ENCODE results near the gene TLDC2. TPM values are rescaled to one million over a fixed set of nuclear protein-coding genes. Genes with fewer than 3 reads are reported as not detected.

Gene TLDC2
- polyA plus RNA-seq, 3 donors: not detected

GRCh38 chr20:36881888-36882287, 6.0 kb downstream of the TLDC2 start:
- H3K4me1 Mint-ChIP-seq: peaks cover 15% of the 10 kb centered on the region
- peaks cover 2 to 6% (median 3%) of the 10 kb centered on the region in 3 donors for H3K27me3 Mint-ChIP-seq (ENCODE audit: low read depth in 3 of 3)
- Histone ChIP-seq H3K9ac (ENCODE audit: insufficient read depth, low read length, poor library complexity, severe bottlenecking) (no peak overlapping the region), H3K4me1 (ENCODE audit: control insufficient read depth in 1 of 2, insufficient read depth in 2 of 2, low read length in 2 of 2) (peaks cover 9% of the 10 kb centered on the region in 2 donors), H3K9me3 (replicated peaks in 1 of 2; ENCODE audit: control insufficient read depth in 1 of 2, insufficient read depth in 1 of 2, low read length in 2 of 2) (no peaks in the 10 kb centered on the region), H3K27me3 (ENCODE audit: control insufficient read depth in 2 of 2, insufficient read depth in 2 of 2, low read length in 2 of 2) (no peaks in the 10 kb centered on the region), H3K79me2 (ENCODE audit: insufficient read depth, low read length) (no peaks in the 10 kb centered on the region), H2AFZ (ENCODE audit: insufficient read depth, low read depth, low read length, poor library complexity, severe bottlenecking) (no peak overlapping the region), H4K20me1 (ENCODE audit: insufficient read depth, low read length) (peaks cover 22% of the 10 kb centered on the region), H3K4me3 (replicated peaks in 1 of 3; ENCODE audit: low read depth in 2 of 3, low read length in 3 of 3) (no peak overlapping the region), H3K36me3 (replicated peaks in 1 of 2; ENCODE audit: control insufficient read depth in 1 of 2, insufficient read depth in 2 of 2, low read length in 2 of 2) (peaks cover 0 to 7% of the 10 kb centered on the region in 2 donors), H3K27ac (ENCODE audit: low read depth in 1 of 2, low read length in 2 of 2) (no peak overlapping the region), H3K4me2 (replicated peaks; ENCODE audit: extremely low read depth, low read length, poor library complexity, severe bottlenecking) (no peak overlapping the region)
- DNase-seq: no peak
- no peak overlapping the region for H3K27ac Mint-ChIP-seq
- intact Hi-C loops (cut with micrococcal nuclease): loop anchor here in 1 of 2 donors (10.0 kb wide), 1 partner anchor 337 kb away; the partner anchor contains the start of gene MYL9
- TF ChIP-seq CTCF (IDR thresholded peaks at IDR 0.05): no peak
- 95% methylated on average over 3 of the region's 4 CpGs for WGBS (ENCODE audit: insufficient coverage)
- peaks cover 16 to 32% of the 10 kb centered on the region in 2 donors for H3K36me3 Mint-ChIP-seq
- H3K9me3 Mint-ChIP-seq: no peaks in the 10 kb centered on the region
- H3K4me3 Mint-ChIP-seq: no peak overlapping the region

DNA sequence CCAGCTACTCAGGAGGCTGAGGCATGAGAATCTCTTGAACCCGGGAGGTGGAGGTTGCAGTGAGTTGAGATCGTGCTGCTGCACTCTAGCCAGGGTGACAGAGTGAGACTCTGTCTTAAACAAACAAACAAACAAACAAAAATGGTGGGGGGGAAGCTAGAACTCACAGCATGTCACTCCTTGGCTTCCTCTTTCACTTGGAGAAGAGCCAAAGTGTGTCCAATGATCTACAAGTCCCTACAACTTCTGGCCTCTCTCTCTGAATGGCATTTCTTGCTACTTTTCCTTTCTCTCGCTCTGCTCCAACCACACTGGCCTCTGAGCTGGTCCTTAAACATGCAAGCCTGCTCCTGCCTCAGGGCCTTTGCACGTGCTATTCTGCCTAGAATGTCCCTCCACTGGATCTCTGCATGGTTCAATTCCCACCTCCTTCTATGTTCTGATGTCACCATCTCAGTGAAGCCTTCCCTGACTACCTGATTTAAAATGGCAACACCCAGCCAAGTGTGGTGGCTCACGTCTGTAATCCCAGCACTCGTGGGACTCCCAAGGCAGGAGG, 8.1 kb downstream of the TLDC2 start:
- Histone ChIP-seq H3K4me3 (replicated peaks in 1 of 3; ENCODE audit: low read depth in 2 of 3, low read length in 3 of 3) (no peak overlapping the region), H4K20me1 (ENCODE audit: insufficient read depth, low read length) (peaks cover 43% of the 10 kb centered on the region), H3K9me3 (replicated peaks in 1 of 2; ENCODE audit: control insufficient read depth in 1 of 2, insufficient read depth in 1 of 2, low read length in 2 of 2) (no peaks in the 10 kb centered on the region), H3K27ac (ENCODE audit: low read depth in 1 of 2, low read length in 2 of 2) (peak overlapping the region; percentile 13 to 58), H3K9ac (ENCODE audit: insufficient read depth, low read length, poor library complexity, severe bottlenecking) (no peak overlapping the region), H2AFZ (ENCODE audit: insufficient read depth, low read depth, low read length, poor library complexity, severe bottlenecking) (no peak overlapping the region), H3K4me1 (ENCODE audit: control insufficient read depth in 1 of 2, insufficient read depth in 2 of 2, low read length in 2 of 2) (peaks cover 9 to 12% of the 10 kb centered on the region in 2 donors), H3K4me2 (replicated peaks; ENCODE audit: extremely low read depth, low read length, poor library complexity, severe bottlenecking) (peak overlapping the region; percentile 34), H3K36me3 (replicated peaks in 1 of 2; ENCODE audit: control insufficient read depth in 1 of 2, insufficient read depth in 2 of 2, low read length in 2 of 2) (peaks cover 2 to 9% of the 10 kb centered on the region in 2 donors), H3K27me3 (ENCODE audit: control insufficient read depth in 2 of 2, insufficient read depth in 2 of 2, low read length in 2 of 2) (no peaks in the 10 kb centered on the region), H3K79me2 (ENCODE audit: insufficient read depth, low read length) (no peaks in the 10 kb centered on the region)
- H3K4me1 Mint-ChIP-seq: peaks cover 25% of the 10 kb centered on the region
- TF ChIP-seq CTCF (IDR thresholded peaks at IDR 0.05): no peak
- intact Hi-C loops (cut with micrococcal nuclease): loop anchor here in 1 of 2 donors (10.0 kb wide), 1 partner anchor 339 kb away; the partner anchor contains the start of gene MYL9
- H3K9me3 Mint-ChIP-seq: no peaks in the 10 kb centered on the region
- peak overlapping the region in 6 of 7 donors; percentile 29 to 76 (median 57) for H3K27ac Mint-ChIP-seq
- no peak overlapping the region for H3K4me3 Mint-ChIP-seq
- 83% methylated on average over 4 of the region's 6 CpGs for WGBS (ENCODE audit: insufficient coverage)
- peak; percentile 48 to 58 (median 57) for DNase-seq
- peaks cover 16 to 33% of the 10 kb centered on the region in 2 donors for H3K36me3 Mint-ChIP-seq
- H3K27me3 Mint-ChIP-seq (ENCODE audit: low read depth in 3 of 3): peaks cover 2 to 6% (median 3%) of the 10 kb centered on the region in 3 donors

All from CD14-positive monocyte (primary cell).